Putamen (tissue), 1 donor: ENCODE results near the gene RRM2.

Source experiments
- DNase-seq: peaks from one replicate; pipeline ENCODE4 v3.0.0-alpha.2; 2016; ENCODE audit warnings: low spot score

Gene RRM2

DNA sequence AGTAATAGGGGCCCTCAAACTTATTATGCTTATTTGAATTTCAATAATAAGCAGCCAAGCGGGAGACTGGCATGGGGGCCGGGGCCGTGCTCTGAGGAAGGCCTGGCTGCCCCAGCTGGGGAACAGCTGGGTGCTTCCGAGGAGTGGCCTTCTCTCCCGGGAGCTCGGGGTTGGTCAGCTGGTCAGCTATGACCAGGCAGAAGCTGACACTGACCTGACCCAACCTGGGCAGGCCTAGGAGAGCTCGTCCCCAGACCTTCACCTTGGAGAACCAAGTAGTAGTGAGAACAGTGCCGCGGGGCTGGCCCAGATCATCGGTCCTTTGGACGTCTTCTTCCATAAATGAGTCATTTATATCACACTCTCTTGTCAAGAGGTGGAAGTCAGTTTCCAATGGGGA is 36.1 kb downstream of the RRM2 start:
- no peak for DNase-seq

DNA sequence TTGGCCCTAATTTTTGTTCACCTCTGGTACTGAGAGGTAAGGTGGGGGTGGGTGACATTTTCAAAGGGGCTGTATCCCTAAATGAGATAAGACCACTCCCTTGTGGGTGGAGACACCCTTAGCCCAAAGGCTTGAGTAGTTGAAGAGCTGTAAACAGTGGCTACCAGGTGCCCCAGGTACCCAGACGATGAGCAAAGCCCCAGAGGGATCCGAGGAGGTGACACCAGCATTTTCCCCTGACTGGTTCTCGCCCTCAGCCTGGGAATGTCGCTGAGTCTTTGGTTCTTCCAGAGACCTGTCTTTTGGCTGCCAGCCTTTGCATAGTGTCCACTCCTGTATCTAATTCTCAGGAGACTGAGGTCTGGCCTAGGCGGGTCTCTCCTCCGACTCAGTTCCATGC is 36.5 kb downstream of the RRM2 start:
- no peak for DNase-seq

DNA sequence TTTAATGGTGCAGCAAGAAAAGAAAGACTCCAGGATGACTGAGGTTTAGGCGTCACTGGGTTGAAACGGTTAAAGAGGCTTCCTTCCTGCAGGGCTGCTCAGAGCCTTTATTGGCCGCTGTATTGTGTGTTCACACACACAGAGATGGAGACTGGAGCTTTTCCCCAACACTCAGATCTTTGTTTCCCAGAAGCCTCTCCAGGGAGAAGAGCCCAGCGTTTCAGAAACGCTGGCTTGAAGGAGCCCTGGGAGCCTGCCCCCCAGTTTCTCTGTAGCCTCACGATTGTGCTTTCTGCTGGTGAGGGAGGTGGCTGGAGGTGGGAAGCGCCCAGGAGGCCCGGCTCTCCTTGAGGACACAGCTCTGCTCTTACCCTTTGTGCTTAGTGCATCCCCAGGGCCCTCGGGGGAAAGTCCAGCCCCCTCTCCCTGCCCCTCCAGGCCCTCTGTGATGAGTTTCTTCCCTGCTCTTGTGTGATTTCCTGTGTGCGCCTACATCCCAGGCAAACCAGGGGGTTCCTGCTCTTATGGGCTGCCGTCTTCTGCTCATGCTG is 37.1 kb downstream of the RRM2 start:
- no peak for DNase-seq

DNA sequence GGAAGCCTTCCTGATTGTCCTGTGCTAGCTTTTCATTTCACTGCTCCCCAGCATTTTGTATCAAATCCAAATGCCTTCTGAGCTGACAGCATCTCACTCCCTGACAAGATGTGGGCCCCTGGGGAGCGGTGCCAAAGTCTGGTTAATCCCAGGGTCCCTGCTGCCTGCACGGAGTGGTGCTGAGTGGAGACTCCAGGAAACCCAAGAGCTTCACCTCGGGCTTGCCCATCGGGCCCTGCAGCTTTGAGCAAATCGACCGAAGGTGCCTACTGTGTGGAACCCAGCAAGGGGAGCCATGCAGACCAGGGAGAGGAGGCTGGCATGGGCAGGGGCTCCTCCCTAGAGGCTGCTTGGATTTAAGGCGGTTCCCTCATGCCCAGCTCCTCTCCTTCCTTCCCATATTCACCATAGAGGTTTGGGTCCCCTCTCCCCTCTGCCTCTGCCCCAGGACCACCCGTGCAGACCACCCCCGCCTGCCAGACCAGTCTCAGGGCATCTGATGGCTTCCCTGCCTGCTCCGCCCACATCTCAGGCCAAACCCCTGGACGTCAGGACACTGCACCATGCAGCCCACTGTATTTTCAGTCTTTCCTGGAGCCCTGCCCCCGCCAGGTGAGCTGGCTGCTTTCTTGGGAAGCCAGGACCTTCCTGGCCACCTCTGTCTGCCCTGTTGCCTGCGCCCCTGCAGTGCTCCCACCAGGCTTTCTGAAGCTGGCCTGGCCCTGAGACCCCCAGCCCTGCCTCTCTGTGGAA is 37.8 kb downstream of the RRM2 start:
- DNase-seq = no peak

DNA sequence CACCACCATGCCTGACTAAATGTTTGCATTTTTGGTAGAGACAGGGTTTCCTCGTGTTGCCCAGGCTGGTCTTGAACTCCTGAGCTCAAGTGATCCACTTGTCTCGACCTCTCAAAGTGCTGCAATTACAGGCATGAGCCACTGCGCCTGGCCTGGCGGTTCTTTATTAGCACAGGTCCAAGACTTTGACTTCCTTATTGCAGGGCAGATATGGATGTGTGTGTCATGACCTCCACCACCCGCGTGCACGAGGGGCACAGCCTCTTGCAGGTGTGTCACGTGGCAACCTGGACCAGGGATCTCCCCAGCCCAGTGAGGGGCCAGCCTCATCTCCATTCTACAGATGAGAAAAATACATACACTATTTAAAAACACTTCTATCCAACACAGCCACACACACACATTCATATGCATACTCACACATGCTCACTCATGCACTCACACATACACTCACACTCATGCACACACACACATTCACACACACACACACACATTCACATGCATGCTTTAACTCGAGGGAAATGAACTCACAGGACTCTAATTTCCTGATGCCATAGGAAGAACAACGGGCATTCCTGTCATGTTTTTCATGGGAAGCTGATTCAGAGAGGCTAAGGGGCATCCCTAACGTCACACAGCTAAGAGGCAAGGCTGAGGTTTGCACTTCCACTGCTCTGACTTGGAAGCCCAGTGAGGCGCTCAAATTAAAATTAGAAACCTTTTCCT is 38.8 kb downstream of the RRM2 start:
- DNase-seq = no peak

DNA sequence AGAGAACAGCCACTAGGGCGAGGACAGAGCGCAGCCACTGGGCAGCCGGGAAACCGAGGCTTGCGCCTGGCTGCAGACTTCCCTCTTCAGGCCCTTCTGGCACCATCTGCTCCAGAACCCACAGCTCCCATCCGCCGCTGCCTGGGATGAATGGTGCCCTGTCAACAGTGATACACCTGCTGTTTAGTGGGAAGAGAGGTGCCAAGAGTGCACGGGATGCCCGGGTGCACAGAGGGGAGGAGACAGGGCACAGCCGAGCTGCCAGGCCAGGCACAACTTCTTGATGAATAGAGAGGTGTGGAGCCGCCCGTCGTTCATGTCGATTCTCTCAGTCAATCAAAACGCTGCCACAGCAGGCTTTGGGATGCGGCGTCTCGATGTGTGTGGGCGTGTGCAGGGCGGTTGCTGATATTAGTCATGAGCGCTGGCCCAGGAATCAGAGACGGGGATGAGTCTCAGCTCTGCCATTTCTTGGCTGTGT is 39.5 kb downstream of the RRM2 start:
- DNase-seq = peak; percentile 38

DNA sequence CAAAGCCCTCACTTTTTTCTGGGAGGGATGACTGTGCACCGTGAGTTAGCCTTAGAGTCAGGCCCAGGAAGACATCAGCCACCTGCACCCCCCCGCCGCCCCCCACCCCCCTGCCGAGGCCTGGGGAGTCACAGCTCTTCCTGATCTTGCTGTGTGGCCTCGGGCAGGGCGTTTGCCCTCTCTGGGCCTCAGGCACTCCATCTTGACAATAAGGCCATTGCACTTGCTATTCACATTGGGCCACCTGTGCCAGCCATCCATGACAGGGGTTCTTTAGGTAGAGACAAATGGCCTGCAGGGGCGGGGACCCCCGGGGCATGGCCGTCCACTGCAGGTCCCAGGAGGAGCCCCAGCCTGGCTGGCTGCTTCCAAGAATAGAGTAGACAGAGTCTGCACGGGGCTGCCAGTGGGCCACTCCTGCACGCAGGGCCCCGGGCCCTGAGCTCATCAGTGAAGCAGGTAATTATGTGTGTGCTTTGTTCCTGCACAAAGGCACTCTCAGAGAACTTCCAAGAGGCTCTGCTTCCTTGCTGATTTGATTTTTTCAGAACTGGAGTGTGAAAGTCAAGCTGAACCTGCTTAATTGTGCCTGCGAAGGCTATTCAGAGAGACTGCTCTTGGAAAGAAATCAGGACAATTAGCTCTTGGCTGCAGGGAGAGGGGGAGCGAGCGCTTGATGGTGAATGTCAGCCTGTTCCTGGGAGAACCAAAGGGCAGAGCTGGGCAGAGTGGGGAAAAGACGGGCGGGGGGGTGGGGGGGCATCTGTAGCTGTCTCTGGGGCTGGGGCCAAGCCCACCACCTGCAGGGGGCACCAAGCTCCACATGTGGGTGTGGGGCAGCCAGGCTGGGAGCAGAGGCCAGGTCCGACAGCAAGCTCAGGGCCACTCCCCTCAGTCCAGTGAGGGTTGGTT is 40.3 kb downstream of the RRM2 start:
- peak; percentile 20 for DNase-seq

DNA sequence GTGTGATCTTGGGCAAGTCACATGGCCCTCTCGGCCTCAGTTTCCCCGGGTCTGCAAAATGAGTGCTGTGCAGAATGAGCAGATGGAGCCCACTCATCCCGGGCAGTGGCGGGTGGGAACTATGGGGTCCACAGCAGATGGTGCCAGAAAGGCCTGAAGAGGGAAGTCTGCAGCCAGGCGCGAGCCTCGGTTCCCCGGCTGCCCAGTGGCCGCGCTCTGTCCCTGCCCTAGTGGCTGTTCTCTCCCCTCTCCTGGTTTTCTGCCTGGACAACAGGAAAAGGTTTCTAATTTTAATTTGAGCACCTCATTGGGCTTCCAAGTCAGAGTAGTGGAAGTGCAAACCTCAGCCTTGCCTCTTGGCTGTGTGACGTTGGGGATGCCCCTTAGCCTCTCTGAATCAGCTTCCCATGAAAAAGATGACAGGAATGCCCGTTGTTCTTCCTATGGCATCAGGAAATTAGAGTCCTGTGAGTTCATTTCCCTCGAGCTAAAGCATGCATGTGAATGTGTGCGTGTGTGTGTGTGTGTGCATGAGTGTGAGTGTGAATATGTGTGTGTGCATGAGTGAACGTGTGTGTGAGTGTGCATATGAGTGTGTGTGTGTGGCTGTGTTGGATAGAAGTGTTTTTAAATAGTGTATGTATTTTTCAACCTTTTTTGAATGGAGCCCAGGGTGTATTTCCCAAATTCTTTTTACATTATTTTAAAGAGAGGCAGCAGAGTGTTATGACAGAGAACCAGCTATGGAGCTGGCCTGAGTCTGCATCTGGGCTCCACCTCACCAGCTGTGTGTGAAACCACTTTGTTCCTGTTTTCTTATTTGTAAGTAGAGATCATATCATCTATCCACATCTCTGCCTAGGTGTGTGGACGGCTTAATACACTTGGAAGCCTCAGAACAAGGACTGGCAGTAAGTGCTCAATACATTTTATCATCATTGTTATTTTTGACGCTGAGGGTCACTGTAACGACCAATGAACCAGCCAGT is 41.3 kb downstream of the RRM2 start:
- no peak for DNase-seq

DNA sequence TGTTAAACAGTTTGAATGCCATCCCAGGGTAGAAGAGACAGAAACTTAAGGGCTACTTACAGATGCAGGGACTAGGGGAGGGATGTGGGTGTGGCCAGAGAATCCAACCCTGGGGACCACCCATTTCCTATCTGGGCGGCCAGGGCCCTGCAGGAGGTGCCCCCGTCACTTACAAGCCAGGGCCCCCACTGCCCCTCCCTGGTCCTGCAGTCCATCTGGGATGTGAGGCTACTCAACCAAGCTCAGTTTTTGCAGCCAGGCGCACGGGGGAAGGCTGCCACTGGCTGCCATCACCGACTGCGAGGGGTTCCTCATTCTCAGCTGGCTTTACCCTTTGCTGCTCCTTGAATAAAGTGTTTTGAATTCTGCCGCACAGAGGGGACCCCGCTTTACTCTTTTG is 42.1 kb downstream of the RRM2 start:
- no peak for DNase-seq

DNA sequence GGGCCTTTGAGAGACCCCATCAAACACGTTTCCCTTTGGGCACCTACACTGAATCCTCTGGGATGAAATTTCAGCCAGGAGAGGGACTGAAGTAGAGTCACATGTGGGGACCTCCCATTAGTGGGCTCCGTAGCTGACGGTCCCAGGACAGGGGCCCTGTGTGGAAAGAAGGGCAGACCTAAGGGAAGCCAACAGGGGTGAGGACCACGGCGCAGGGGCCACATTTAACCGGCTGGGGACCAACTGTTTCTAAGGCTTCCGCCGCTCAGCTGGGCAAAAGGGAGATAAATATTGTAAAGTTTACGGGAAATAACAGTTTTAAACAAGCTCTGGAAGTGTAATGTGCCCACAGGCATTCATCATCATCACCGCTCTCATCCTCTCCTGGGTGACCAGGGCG is 42.7 kb downstream of the RRM2 start:
- no peak for DNase-seq

DNA sequence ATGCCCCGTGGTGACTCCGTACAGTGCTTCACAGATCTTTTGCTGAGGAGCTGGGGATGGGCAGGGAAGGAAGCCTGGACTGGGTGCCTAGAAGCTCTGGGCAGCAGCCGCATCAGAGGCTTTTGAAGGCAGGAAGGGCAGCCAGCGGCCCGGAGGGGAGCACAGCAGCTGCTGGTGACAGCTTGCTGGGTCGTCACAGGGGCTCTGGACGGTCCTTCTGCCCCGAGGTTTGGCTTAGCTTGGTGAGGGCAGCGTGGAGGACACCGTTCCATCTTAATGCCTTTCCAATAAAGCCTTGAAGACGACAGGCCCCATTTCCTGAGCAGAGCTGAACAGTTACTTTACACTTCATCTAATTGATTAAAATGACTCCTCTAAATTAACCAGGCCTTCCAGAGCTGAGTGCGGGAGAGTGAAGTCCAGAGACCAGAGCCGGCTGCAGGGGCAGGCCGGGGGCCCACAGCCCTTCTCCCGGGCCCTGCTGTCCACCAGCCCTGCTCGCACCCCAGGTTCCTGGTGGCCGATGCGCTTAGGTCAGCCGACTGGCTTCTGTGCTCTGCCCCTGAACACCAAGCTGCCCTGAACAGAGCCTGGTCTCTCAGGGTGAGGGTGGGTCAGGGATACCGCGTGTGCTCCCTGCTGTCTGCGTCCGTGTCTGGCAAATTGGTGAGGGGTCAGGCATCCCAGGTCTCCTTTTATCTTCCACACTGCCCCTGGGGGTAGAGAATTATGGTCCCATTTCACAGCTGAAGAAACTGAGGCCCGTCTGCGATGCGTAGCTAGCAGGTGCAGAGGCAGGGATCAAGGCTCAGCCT is 43.5 kb downstream of the RRM2 start:
- DNase-seq = no peak

DNA sequence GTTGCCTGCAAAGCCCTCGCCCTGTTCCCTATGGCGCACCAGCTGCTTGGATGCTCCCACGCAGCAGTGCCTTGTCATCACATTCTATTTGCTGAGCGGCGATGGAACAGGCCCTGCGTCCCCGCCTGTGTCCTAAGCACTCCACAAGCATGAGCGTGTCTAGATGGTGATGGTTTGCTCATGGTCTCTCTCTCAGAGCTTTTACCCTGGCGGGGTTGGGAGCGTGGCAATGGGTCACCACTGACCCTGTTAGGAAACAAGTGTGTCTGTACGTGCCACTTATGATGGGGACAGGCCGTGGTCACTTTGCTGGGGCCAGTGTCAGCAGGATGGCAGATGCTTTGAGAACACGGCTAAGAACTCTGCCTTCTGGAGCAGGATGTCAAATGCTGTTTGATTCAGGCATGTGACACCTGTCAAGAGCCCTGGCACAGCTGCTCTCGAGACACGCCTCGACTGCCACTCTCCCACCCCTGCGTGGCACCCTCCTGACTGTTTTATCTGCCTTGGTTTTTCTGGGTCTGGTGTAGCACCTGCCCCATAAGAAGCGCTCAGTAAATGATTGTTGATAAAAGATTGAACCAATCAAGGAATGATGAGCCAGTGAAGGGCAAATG is 44.2 kb downstream of the RRM2 start:
- DNase-seq = no peak

DNA sequence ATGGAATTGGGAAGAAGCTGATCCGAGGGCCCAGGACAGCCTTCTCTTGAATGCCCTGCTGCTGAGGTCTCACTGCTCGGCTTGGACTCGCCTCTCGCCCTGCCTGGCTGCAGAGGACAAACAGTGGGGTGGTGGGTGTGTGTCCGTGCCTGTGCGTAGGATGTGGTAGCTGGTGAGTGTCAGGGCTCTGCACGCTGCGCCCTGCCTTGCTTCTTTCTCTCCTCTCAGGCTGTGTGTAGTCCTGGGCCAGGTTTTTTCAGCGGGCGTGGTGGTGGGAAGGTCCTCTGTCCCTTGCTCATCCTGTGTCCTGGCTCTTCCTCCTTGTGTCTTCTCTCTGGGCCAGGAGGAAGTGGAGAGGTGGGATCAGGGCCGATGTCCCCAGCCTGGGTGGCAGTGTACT is 44.8 kb downstream of the RRM2 start:
- DNase-seq = no peak

DNA sequence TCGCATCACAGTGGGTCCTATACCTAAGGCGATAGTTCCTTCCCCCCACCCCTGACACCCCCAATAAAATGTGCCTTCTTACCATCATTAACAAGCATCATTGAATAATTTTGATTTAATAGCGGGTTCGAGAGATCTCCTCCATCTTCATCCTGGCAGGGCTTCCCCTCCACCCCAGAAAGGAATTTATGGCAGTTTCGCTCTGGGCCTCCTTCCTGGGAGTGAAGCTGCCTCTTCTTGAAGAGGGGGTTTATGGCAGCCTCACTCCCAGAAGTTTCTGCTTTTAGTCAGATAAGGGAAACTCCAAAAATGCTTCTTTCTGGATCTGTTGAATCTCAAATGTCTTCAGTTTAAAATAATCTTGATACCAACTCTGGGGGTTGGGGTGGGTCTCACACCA is 45.7 kb downstream of the RRM2 start:
- DNase-seq = no peak

DNA sequence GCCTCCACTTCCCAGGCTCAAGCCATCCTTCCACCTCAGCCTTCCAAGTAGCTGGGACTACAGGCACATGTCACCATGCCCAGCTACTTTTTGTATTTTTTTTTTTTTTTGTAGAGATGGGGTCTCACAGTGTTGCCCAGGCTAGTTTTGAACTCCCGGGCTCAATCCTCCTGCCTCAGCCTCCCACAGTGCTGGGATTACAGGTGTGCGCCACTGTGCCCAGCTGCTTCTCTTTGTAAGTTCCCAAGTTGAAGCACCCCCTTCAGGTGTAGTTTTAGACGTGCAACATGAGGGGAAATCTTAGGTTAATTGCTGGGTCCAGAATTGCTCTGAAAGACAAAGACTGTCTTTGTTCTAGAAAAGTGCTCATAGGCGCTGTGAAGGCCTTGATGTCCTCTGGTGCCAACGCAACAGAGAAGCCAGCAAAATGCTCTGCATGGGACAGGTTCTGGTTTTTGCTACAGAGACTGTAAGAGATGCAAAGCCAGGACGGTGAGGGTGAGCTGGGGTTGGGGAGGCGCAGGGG is 46.6 kb downstream of the RRM2 start:
- no peak for DNase-seq

DNA sequence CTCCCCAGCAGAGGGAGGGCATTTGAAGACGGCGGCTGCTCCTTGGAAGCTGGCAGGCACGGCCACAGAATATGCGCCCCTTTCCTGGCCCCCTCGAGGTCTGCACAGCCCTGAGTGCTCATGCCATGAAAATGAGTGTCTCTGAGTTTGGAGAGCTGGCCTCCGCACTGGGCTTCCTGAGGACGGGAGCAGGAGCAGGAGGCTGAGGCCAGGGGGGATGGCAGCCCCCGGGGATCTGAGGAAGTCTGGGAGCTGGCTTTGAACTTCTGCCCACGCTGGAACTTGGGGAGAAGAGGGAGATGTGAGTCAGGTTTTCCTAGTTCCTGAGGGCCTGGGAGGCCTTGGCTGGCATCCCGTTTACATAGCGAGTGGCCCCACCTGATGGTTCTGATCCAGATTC is 47.0 kb downstream of the RRM2 start:
- DNase-seq = no peak

DNA sequence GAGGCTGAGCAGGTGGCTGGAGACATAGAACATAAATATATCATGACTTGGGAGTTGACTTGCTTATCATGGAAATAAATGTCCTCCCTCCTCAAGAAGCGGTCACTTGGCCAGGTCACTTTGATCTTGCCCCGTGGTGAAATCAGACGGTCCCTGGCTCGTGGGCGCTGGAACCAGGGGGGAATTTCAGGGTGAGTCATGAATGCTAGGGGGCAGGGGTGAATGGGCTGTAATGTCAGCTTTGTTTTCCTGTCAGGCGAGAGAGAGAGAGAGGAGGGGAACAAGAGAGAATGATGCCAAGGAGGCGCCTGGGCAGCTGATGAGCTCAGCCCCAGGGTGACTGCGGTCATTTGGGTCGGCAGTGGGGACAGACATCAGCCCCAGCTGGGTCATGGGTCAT is 47.7 kb downstream of the RRM2 start:
- DNase-seq = no peak

DNA sequence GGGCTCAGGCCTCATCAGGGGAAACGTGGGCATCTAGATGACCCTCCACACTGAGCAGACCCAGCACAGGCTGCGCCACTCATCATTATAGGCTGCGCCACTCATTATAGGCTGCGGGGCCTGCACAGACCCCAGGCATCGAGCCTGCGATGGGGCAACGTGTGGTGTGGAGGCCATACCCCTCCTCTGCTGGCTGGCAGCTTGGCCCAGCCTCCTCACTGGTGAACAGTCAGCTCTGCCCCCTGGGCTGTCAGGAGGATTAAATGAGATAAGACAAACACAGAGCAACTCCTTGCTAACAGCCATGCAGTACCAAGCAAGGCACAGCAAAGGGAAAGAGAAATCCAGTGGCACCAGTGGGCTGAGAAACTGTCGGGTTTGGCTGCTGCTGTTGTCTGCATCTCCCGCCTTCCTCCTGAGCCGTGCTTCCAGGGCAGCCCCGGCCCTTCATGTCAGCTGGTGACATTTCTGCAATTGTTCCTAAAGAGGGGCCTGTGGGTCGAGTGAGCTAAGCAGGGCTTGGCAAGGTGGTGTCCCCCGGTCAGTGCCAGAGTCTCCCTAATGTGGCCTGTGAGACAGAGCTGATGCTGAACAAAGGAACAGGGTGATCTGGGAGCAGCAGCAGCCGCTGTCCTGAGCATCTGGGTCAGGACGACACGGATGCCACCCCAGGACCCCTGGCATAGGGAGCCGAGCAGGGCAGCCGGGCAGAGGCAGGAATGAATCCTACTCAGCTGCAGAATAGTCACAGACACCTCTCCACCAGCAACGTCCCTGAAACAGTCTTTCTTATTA is 48.7 kb downstream of the RRM2 start:
- no peak for DNase-seq
